A549 (cell line): Measurements from ENCODE around the gene ZNF385B.

Source experiments
- CEBPB ChIP-seq, 2 experiments: fragments of >200 bp in 1 of 2; sonication (Bioruptor Twin) in 1 of 2; formaldehyde crosslinking in 1 of 2; IDR thresholded peaks; 2 replicates each; pipeline ENCODE4 v1.6.1; 2012 to 2016
- EP300 ChIP-seq, 2 experiments: fragments of >200 bp; sonication (Bioruptor Twin); formaldehyde crosslinking; IDR thresholded peaks; 2 replicates in 1 of 2; 3 replicates in 1 of 2; pipeline ENCODE4 v1.6.1; 2016 to 2017
- ESRRA ChIP-seq: fragments of 150-350 bp; IDR thresholded peaks from 2 replicates; pipeline ENCODE4 v1.6.1; 2014; ENCODE audit warnings: mild to moderate bottlenecking, low read length, borderline replicate concordance
- HOXA7 ChIP-seq: fragments of 250-450 bp; sonication (Bioruptor Pico); IDR thresholded peaks from 2 replicates; pipeline ENCODE4 v1.5.0; 2020; ENCODE audit warnings: mild to moderate bottlenecking, moderate library complexity
- JUN ChIP-seq, 2 experiments: fragments of >200 bp; sonication (Bioruptor Twin); formaldehyde crosslinking; IDR thresholded peaks; 2 replicates in 1 of 2; 3 replicates in 1 of 2; pipeline ENCODE4 v1.6.1; 2016 to 2017
- KDM1A ChIP-seq: fragments of 200-600 bp; sonication (generic); IDR thresholded peaks from 2 replicates; pipeline ENCODE4 v1.6.1; 2016; ENCODE audit warnings: low read depth, mild to moderate bottlenecking
- MAFK ChIP-seq: fragments of 450-650 bp; IDR thresholded peaks from 2 replicates; pipeline ENCODE4 v1.6.1; 2014; ENCODE audit not compliant: partially characterized antibody
- NR3C1 ChIP-seq: fragments of >200 bp; sonication (Bioruptor Twin); formaldehyde crosslinking; IDR thresholded peaks from 3 replicates; pipeline ENCODE4 v1.6.1; 2017
- POLR2A ChIP-seq: IDR thresholded peaks from 2 replicates; pipeline ENCODE4 v1.6.1; 2012; ENCODE audit warnings: mild to moderate bottlenecking, low read length
- RAD21 ChIP-seq, 2 experiments: fragments of >200 bp in 1 of 2; sonication (Bioruptor Twin) in 1 of 2; formaldehyde crosslinking in 1 of 2; IDR thresholded peaks in 1 of 2; conservative IDR thresholded peaks in 1 of 2; 2 replicates in 1 of 2; 3 replicates in 1 of 2; pipeline ENCODE4 v1.6.1; 2012 to 2018; ENCODE audit warnings: inconsistent platforms in 1 of 2
- TF ChIP-seq, protein P1 (sequence below): fragments of >200 bp; sonication (Bioruptor Twin); formaldehyde crosslinking; IDR thresholded peaks from 3 replicates; pipeline ENCODE4 v1.5.1; 2016
- TF ChIP-seq, protein P2 (sequence below): IDR thresholded peaks from 2 replicates; pipeline ENCODE4 v1.6.1; 2012; ENCODE audit warnings: low read depth, borderline replicate concordance

DNA sequence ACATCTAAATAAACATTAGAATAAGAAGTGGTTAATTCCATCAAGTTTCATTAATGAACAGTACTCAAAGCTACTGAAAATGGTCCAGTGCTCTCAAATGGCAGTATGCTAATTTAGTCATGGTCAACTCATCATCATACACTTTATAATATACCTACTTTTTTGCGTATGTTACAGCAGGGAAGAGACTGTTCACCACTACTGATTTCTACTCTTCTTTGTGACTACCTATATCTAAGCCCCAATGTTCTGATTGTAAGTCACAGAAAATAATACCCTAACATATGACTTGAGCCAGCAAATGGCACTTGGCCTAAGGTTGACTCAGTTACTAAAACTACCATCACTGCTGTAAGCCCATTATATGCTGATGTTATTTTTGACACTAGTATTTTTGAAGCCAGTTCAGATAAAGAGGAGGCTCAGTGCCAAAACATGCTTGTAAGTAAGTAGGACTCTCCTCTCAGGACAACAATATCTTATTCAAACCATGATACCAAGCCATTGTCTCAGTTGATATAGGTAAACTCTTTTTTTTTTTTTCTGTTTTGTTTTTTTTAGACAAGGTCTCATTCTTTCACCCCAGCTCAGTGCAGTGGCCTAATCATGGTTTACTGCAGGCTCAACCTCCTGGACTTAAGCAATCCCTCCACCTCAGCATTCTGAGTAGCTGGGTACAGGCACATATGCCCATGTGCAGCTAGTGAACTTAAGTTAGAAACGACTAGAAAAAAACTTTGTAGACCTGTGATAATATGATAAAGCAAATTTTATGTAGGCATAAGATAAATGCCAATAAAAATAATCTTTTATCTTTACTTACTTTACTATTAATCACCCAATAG lies 266.9 kb downstream of the ZNF385B start:
- TF ChIP-seq HOXA7 (CRISPR knock-in tag) (no peak), ESRRA (no peak), POLR2A (no peak), MAFK (no peak), RAD21 (conservative IDR thresholded peaks at IDR 0.05 in 1 of 2, IDR thresholded peaks at IDR 0.05 in 1 of 2) (no peak), KDM1A (no peak), JUN (IDR thresholded peaks at IDR 0.05) (no peak), EP300 (IDR thresholded peaks at IDR 0.05) (no peak), CEBPB (IDR thresholded peaks at IDR 0.05) (no peak), NR3C1 (no peak)
- TF ChIP-seq, protein P1, sequence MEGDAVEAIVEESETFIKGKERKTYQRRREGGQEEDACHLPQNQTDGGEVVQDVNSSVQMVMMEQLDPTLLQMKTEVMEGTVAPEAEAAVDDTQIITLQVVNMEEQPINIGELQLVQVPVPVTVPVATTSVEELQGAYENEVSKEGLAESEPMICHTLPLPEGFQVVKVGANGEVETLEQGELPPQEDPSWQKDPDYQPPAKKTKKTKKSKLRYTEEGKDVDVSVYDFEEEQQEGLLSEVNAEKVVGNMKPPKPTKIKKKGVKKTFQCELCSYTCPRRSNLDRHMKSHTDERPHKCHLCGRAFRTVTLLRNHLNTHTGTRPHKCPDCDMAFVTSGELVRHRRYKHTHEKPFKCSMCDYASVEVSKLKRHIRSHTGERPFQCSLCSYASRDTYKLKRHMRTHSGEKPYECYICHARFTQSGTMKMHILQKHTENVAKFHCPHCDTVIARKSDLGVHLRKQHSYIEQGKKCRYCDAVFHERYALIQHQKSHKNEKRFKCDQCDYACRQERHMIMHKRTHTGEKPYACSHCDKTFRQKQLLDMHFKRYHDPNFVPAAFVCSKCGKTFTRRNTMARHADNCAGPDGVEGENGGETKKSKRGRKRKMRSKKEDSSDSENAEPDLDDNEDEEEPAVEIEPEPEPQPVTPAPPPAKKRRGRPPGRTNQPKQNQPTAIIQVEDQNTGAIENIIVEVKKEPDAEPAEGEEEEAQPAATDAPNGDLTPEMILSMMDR = no peak
- TF ChIP-seq, protein P2, sequence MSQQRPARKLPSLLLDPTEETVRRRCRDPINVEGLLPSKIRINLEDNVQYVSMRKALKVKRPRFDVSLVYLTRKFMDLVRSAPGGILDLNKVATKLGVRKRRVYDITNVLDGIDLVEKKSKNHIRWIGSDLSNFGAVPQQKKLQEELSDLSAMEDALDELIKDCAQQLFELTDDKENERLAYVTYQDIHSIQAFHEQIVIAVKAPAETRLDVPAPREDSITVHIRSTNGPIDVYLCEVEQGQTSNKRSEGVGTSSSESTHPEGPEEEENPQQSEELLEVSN = no peak
